Adrenal gland (tissue), 5 donors: ENCODE results near the gene CDK5RAP2.

ENCODE experiments used
- CTCF ChIP-seq, 6 experiments: fragments of 450-650 bp in 4 of 6; fragments of 200-600 bp in 2 of 6; sonication (generic) in 1 of 6; IDR thresholded peaks; 1 replicate in 5 of 6; 2 replicates in 1 of 6; pipeline versions ENCODE4 v1.5.1 to v1.8.0; 2016 to 2021; ENCODE audit warnings: antibody characterized with exemption in 6 of 6, mild to moderate bottlenecking in 2 of 6, moderate library complexity in 1 of 6
- POLR2A ChIP-seq, 2 donors: fragments of 450-650 bp; IDR thresholded peaks; one replicate each; pipeline ENCODE4 v1.6.1; 2017; ENCODE audit warnings: antibody characterized with exemption in 2 of 2, mild to moderate bottlenecking in 2 of 2, moderate library complexity in 1 of 2
- donor health status: DM: no; HTN: no; CAD: no.

GRCh38 chr9:120416781-120417427 is 163.1 kb downstream of the CDK5RAP2 start:
- TF ChIP-seq POLR2A (IDR thresholded peaks at IDR 0.05) (no peak), CTCF (IDR thresholded peaks at IDR 0.05) (no peak)
